OCI-LY3 (cell line): ENCODE measurements around the gene ACADM.

Experiments used
- CTCF ChIP-seq: fragments of 200-600, 300-600 bp; sonication (generic); IDR thresholded peaks from 2 replicates; pipeline ENCODE4 v1.5.1; 2014; ENCODE audit warnings: antibody characterized with exemption, low read length, low read depth
- EZH2phosphoT487 ChIP-seq: fragments of 200-600 bp; shearing (Covaris generic); IDR thresholded peaks from 2 replicates; pipeline ENCODE4 v1.6.1; 2018; ENCODE audit warnings: antibody characterized with exemption, mixed run types, low read depth

GRCh38 chr1:75768016-75768415, 43.5 kb downstream of the ACADM start:
- TF ChIP-seq CTCF (no peak), EZH2phosphoT487 (no peak)
